HG03558 (cell line): ENCODE data around the gene DDX49.

Source experiments
- ATAC-seq: cut with Tn5 transposase; IDR thresholded peaks from one replicate; pipeline ENCODE4 v1.9.1; 2021; ENCODE audit warnings: moderate number of reproducible peaks; ENCODE audit not compliant: unreplicated experiment; ENCODE audit errors: extremely low read depth

The DDX49 gene

DNA sequence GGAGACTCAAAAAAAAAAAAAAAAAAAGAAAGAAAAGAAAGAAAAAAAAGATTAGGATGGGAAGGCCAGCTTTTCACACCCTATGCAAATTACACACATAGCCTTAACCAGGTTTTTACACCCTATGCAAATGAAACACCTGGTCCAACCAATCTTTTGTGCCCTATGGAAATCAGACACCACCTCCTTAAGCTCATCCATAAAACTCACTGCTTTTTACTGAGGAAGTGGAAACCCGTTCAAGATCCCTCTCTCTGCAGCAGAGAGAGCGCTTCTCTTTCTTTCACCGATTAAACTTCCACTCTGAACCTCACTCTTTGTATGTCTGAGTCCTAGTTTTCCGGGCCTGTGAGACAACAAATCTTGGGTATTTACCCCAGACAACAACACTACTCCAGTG, 46.8 kb downstream of the DDX49 start:
- no peak for ATAC-seq

DNA sequence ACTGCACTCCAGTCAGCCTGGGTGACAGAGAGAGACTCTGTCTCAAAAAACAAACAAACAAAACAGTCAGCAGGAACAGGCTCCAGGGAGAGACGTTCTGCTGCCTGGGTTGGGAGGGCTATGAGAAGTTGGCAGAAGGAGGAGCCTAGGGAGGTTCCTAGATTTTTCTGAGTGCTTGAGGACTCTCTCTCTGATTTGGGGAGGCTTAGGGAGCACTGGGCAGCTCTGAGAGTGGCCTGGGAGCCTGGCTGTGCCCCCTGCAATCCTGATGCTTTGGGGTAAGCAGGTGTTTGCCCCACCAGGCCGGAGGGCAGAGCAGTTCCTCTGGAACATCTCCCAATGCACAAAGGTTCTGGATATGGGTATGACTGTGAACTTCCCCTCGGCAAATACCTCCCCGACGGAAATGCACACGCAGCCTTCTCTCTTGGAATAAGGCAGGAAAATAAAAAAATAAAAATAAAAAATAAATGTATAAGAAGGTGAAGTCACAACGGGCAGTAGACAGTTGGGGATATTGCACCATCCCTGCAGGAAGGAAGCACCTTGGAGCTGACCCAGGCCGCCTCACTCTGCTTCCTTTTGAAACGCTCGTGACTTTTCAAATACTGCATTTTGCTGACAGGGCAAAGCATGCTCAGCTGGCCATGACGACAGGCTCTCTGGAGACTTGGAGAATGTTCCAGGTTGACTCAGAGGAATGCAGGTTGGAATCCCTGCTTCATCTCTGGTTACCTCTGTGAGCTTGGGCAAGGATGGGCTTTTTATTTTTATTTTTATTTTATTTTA, 48.0 kb downstream of the DDX49 start:
- no peak for ATAC-seq

DNA sequence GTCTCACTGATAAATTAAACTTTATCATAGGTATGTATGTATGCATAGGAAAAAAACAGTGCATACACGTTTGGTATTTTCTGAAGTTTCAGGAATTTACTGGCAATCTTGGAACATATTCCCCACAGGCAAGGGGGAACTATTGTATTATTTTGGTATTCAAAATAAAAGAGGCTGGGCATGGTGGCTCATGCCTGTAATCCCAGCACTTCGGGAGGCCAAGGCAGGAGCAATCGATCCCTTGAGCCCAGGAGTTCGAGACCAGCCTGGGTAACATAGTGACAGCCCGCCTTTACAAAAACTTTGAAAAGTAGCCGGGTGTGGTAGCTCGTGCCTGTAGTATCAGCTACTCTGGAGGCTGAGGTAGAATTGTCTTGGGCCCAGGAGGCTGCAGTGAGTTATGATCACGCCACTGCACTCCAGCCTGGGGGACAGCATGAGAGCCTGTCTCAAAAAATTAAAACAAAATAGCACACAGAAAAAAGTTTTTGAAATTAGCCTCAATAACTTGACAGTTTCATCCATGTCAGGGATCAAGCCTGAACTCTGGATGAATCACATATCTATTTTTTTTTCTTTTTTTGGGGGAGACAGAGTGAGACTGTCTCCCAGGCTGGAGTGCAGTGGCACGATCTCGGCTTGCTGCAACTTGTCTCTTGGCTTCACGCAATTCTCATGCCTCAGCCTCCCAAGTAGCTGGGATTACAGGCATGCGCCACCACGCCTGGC, 50.6 kb downstream of the DDX49 start:
- no peak for ATAC-seq

DNA sequence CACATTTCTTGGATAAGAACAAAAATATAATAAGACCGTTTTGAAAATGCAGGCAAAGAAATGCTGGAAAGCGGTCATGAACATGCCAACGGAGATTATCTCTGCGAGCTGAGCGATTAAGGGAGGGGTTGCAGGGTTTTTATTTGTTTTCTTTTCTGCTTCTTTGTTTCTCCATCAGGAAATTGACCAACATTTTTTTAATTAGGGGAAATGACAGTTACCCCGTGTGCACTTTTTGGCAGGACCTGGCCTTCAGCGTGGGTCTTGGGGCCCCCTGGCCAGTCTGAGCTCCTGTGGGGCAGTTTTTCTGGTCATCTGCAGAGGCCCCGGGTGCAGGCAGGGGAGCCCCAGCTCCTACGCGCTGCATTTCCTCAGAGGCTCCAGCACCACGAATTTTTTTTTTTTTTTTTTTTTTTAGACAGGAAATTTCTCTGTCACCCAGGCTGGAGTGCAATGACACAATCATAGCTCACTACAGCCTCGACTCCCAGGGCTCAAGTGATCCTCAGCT, 52.8 kb downstream of the DDX49 start:
- ATAC-seq, result no peak

DNA sequence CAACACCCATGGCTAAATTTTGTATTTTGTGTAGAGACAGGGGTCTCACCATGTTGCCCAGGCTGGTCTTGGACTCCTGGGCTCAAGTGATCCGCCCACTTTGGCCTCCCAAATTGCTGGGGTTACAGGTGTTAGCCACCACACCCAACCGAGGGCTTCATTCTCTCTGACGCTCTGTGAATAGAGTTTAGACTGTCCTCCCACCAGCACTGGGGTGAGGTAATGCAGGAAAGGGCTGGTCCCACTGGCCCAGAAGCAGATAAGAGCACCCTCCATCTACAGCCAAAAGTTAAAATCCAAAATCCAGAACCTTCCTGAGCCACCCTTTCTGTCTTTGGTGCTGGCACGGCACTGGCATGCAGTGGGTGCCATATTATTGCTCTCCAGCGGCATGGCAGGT, 53.3 kb downstream of the DDX49 start:
- ATAC-seq, result no peak

DNA sequence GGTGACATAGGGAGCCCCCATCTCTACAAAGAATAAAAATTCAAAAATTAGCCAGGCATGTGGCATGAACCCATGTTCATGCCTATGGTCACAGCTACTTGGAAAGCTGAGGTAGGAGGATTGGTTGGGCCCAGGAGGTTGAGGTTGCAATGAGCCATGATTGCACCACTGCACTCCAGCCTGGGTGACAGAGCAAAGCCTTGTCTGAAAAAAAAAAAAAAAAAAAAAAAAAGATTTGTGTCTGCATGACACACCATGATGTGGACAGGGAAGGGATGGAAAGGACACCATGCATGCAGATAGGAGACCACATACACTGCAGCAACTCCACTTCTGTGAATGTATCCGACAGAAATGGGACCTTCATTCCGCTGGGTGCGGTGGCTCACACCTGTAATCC, 55.5 kb downstream of the DDX49 start:
- ATAC-seq, result no peak

DNA sequence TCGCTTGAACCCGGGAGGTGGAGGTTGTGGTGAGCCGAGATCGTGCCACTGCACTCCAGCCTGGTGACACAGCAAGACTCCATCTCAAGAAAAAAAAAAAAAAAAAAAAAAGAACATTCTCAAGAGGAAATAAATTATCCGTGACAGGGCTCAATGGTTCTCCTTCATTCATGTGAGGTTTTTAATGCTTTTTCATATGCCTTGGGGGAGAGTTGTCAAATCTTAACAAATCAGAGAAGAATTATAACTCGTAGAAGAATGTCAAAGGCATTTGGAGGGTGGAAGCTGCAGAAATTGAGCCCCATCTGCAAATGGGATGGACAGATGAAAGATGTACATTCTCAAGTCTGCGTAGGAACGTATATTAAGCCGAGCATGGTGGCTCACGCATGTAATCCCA, 56.4 kb downstream of the DDX49 start:
- ATAC-seq, result no peak
